Measurements from ENCODE around the gene HS3ST4.

Gene HS3ST4

GRCh38 chr16:25823891-25824290 is 132.1 kb downstream of the HS3ST4 start:
- DNase-seq (ENCODE audit: low read depth in 2 of 2): no peak

- DNase-seq (ENCODE audit: low read depth in 2 of 2): no peak
These were observed 135.9 kb downstream of the HS3ST4 start for GRCh38 chr16:25827709-25828108.

GRCh38 chr16:25828510-25828909 is 136.8 kb downstream of the HS3ST4 start:
- DNase-seq (ENCODE audit: low read depth in 2 of 2): no peak

GRCh38 chr16:25832291-25832690 is 140.5 kb downstream of the HS3ST4 start:
- DNase-seq (ENCODE audit: low read depth in 2 of 2): no peak

- DNase-seq (ENCODE audit: low read depth in 2 of 2): no peak
These were observed 142.3 kb downstream of the HS3ST4 start for GRCh38 chr16:25834101-25834500.

GRCh38 chr16:25835126-25835525 is 143.4 kb downstream of the HS3ST4 start:
- no peak for DNase-seq (ENCODE audit: low read depth in 2 of 2)

- DNase-seq (ENCODE audit: low read depth in 2 of 2): no peak
These were observed 147.0 kb downstream of the HS3ST4 start for GRCh38 chr16:25838724-25839186.

- no peak for DNase-seq (ENCODE audit: low read depth in 2 of 2)
These were observed 150.0 kb downstream of the HS3ST4 start for GRCh38 chr16:25841761-25842160.

- DNase-seq (ENCODE audit: low read depth in 2 of 2): no peak
These were observed 154.1 kb downstream of the HS3ST4 start for GRCh38 chr16:25845901-25846300.

GRCh38 chr16:25854141-25854540 is 162.4 kb downstream of the HS3ST4 start:
- DNase-seq (ENCODE audit: low read depth in 2 of 2): no peak

GRCh38 chr16:25855063-25855462 is 163.3 kb downstream of the HS3ST4 start:
- DNase-seq (ENCODE audit: low read depth in 2 of 2): no peak

- no peak for DNase-seq (ENCODE audit: low read depth in 2 of 2)
These were observed 164.1 kb downstream of the HS3ST4 start for GRCh38 chr16:25855818-25856217.

GRCh38 chr16:25859645-25860044 is 167.9 kb downstream of the HS3ST4 start:
- DNase-seq (ENCODE audit: low read depth in 2 of 2): no peak

- DNase-seq (ENCODE audit: low read depth in 2 of 2): no peak
These were observed 175.3 kb downstream of the HS3ST4 start for GRCh38 chr16:25867041-25867440.

GRCh38 chr16:25868106-25868505 is 176.3 kb downstream of the HS3ST4 start:
- DNase-seq (ENCODE audit: low read depth in 2 of 2): no peak

GRCh38 chr16:25868706-25869370 is 177.1 kb downstream of the HS3ST4 start:
- DNase-seq (ENCODE audit: low read depth in 2 of 2): no peak

GRCh38 chr16:25872369-25873070 is 180.8 kb downstream of the HS3ST4 start:
- DNase-seq (ENCODE audit: low read depth in 2 of 2): no peak

- DNase-seq (ENCODE audit: low read depth in 2 of 2): no peak
These were observed 182.4 kb downstream of the HS3ST4 start for GRCh38 chr16:25874196-25874595.

GRCh38 chr16:25875956-25876598 is 184.3 kb downstream of the HS3ST4 start:
- DNase-seq (ENCODE audit: low read depth in 2 of 2): no peak

GRCh38 chr16:25877103-25877502 is 185.3 kb downstream of the HS3ST4 start:
- no peak for DNase-seq (ENCODE audit: low read depth in 2 of 2)

- no peak for DNase-seq (ENCODE audit: low read depth in 2 of 2)
These were observed 194.8 kb downstream of the HS3ST4 start for GRCh38 chr16:25886598-25886997.

GRCh38 chr16:25888868-25889267 is 197.1 kb downstream of the HS3ST4 start:
- no peak for DNase-seq (ENCODE audit: low read depth in 2 of 2)

- no peak for DNase-seq (ENCODE audit: low read depth in 2 of 2)
These were observed 201.6 kb downstream of the HS3ST4 start for GRCh38 chr16:25893332-25893731.
